WTC11 (cell line): ENCODE results near the gene SLC9A3.

Source experiments
- ATF1 ChIP-seq: sonication (generic); formaldehyde crosslinking; IDR thresholded peaks from 2 replicates; pipeline ENCODE4 v1.8.1; 2023; ENCODE audit warnings: mild to moderate bottlenecking, moderate library complexity, missing genetic modification reagents
- ESRRA ChIP-seq: sonication (generic); formaldehyde crosslinking; IDR thresholded peaks from 2 replicates; pipeline ENCODE4 v1.8.1; 2022; ENCODE audit warnings: mild to moderate bottlenecking, missing genetic modification reagents, borderline replicate concordance
- HMGXB4 ChIP-seq: sonication (generic); formaldehyde crosslinking; IDR thresholded peaks from 2 replicates; pipeline ENCODE4 v1.8.1; 2023; ENCODE audit warnings: mild to moderate bottlenecking, moderate library complexity, missing genetic modification reagents
- JUN ChIP-seq: sonication (generic); formaldehyde crosslinking; IDR thresholded peaks from 2 replicates; pipeline ENCODE4 v1.8.0; 2023; ENCODE audit warnings: mild to moderate bottlenecking, missing genetic modification reagents
- ZNF138 ChIP-seq: sonication (generic); formaldehyde crosslinking; conservative IDR thresholded peaks from 2 replicates; pipeline ENCODE4 v1.8.1; 2022; ENCODE audit warnings: mild to moderate bottlenecking, moderate library complexity, missing genetic modification reagents
- ZNF317 ChIP-seq: sonication (generic); formaldehyde crosslinking; IDR thresholded peaks from 2 replicates; pipeline ENCODE4 v1.8.1; 2023; ENCODE audit warnings: low read depth, mild to moderate bottlenecking, moderate library complexity, missing genetic modification reagents, borderline replicate concordance
- TF ChIP-seq, protein P1 (sequence below): fragments of 200-600 bp; IDR thresholded peaks from 2 replicates; pipeline ENCODE4 v1.8.0; 2022; ENCODE audit warnings: antibody characterized with exemption
- TF ChIP-seq, protein P2 (sequence below): sonication (generic); formaldehyde crosslinking; IDR thresholded peaks from 2 replicates; pipeline ENCODE4 v1.8.1; 2023; ENCODE audit warnings: mild to moderate bottlenecking, missing genetic modification reagents, moderate library complexity
- TF ChIP-seq, protein P3 (sequence below): sonication (generic); formaldehyde crosslinking; IDR thresholded peaks from 2 replicates; pipeline ENCODE4 v1.8.0; 2023; ENCODE audit warnings: missing genetic modification reagents, mild to moderate bottlenecking, borderline replicate concordance

DNA sequence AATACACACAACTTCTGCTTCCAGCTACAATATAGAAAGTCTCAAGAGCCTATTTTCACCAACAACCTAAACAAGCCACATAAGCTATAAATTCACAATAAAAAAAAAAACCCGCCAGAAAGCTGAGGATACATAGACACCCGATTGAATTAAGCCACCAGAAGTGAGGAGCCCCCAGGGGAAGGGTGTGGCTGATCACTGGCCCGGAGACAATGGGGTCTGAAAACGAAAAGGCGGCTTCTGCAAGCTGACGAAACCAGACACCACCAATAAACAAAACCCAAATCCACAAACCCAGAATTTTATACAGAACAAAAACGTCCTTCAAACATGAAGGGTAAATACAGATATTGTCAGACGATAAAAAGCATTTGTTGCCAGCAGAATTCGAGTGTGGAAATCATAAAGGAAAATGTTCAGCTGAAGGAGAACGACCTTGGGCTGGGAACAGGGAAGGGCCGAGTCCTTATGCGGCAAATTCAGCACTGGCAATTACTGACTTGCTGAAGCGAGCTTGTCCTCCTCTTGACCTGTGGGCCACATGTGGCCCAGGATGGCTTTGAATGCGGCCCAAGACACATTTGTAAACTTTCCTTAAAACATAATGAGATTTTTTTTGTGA lies 48.3 kb upstream of the SLC9A3 start:
- TF ChIP-seq, protein P1, sequence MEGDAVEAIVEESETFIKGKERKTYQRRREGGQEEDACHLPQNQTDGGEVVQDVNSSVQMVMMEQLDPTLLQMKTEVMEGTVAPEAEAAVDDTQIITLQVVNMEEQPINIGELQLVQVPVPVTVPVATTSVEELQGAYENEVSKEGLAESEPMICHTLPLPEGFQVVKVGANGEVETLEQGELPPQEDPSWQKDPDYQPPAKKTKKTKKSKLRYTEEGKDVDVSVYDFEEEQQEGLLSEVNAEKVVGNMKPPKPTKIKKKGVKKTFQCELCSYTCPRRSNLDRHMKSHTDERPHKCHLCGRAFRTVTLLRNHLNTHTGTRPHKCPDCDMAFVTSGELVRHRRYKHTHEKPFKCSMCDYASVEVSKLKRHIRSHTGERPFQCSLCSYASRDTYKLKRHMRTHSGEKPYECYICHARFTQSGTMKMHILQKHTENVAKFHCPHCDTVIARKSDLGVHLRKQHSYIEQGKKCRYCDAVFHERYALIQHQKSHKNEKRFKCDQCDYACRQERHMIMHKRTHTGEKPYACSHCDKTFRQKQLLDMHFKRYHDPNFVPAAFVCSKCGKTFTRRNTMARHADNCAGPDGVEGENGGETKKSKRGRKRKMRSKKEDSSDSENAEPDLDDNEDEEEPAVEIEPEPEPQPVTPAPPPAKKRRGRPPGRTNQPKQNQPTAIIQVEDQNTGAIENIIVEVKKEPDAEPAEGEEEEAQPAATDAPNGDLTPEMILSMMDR, result no peak
- TF ChIP-seq ZNF317 (CRISPR knock-in tag) (no peak), JUN (CRISPR knock-in tag) (no peak), ESRRA (CRISPR knock-in tag) (no peak), HMGXB4 (CRISPR knock-in tag) (no peak), ZNF138 (CRISPR knock-in tag) (no peak), ATF1 (CRISPR knock-in tag) (no peak)
- TF ChIP-seq, protein P2, sequence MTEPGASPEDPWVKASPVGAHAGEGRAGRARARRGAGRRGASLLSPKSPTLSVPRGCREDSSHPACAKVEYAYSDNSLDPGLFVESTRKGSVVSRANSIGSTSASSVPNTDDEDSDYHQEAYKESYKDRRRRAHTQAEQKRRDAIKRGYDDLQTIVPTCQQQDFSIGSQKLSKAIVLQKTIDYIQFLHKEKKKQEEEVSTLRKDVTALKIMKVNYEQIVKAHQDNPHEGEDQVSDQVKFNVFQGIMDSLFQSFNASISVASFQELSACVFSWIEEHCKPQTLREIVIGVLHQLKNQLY, result no peak
- TF ChIP-seq, protein P3, sequence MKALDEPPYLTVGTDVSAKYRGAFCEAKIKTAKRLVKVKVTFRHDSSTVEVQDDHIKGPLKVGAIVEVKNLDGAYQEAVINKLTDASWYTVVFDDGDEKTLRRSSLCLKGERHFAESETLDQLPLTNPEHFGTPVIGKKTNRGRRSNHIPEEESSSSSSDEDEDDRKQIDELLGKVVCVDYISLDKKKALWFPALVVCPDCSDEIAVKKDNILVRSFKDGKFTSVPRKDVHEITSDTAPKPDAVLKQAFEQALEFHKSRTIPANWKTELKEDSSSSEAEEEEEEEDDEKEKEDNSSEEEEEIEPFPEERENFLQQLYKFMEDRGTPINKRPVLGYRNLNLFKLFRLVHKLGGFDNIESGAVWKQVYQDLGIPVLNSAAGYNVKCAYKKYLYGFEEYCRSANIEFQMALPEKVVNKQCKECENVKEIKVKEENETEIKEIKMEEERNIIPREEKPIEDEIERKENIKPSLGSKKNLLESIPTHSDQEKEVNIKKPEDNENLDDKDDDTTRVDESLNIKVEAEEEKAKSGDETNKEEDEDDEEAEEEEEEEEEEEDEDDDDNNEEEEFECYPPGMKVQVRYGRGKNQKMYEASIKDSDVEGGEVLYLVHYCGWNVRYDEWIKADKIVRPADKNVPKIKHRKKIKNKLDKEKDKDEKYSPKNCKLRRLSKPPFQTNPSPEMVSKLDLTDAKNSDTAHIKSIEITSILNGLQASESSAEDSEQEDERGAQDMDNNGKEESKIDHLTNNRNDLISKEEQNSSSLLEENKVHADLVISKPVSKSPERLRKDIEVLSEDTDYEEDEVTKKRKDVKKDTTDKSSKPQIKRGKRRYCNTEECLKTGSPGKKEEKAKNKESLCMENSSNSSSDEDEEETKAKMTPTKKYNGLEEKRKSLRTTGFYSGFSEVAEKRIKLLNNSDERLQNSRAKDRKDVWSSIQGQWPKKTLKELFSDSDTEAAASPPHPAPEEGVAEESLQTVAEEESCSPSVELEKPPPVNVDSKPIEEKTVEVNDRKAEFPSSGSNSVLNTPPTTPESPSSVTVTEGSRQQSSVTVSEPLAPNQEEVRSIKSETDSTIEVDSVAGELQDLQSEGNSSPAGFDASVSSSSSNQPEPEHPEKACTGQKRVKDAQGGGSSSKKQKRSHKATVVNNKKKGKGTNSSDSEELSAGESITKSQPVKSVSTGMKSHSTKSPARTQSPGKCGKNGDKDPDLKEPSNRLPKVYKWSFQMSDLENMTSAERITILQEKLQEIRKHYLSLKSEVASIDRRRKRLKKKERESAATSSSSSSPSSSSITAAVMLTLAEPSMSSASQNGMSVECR (CRISPR knock-in tag), result no peak
